Measurements from ENCODE around the gene LARP1.
"Not testable (repeated sequence)": the region's sequence is repeated elsewhere in the genome, so short reads cannot be mapped to it uniquely, and the experiment has no call there.

The LARP1 gene

GRCh38 chr5:154831451-154831850 is 76.3 kb downstream of the LARP1 start:
- DNase-seq = no peak

GRCh38 chr5:154832804-154833203 is 77.6 kb downstream of the LARP1 start:
- not testable (repeated sequence) for DNase-seq

GRCh38 chr5:154834053-154834452 is 78.9 kb downstream of the LARP1 start:
- no peak for DNase-seq

DNA sequence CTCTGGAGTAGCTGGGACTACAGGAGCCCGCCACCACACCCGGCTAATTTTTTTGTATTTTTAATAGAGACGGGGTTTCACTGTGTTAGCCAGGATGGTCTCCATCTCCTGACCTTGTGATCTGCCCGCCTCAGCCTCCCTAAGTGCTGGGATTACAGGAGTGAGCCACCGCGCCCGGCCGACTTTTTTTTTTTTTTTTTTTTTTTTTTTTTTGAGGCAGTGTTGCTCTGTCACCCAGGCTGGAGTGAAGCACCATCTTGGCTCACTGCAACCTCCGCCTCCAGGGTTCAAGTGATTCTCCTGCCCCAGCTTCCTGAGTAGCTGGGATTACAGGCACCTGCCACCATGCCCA is 80.5 kb downstream of the LARP1 start:
- DNase-seq = not testable (repeated sequence)

- no peak for DNase-seq
Observed at GRCh38 chr5:154836225-154836624, 81.0 kb downstream of the LARP1 start.

DNA sequence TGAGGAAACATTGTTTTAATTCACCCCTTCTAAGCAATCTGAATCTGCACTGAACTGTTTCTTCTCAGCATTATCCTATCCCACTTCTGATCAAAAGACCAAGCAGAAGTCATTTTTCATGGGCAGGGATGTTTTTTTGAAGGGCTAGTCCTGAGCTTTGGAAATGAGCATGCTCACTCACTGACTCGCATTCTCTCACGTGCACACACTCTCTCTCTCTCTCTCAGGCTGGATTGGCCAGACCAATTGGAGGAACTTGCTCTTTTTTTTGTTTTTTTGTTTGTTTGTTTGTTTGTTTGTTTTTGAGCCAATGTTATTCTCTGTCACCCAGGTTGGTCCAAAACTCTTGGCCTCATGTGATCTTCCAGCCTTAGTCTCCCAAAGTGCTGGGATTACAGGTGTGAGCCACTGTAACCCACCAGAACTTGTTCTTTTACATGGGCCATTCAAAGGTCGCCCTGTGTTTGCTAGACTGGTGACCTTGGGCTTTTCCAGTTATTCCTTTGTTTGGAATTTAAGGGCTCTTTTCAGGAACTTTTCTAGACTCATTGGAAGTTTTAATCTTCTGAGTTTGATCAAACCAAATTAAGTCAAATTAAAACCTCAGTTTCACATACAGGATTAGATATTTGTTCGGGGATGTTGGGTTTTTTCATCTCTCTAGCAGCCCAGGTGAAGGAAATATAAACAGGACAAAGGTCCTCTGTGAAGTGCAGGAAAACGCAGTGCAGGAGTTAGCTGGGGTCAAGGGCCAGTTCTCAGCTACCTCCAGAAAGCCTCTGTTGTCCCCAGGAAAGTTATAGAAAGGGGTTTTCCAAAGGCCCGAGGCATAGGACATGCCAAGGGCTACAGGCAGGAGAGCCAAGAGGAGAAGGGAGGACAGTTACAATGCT is 82.1 kb downstream of the LARP1 start:
- no peak for DNase-seq

DNA sequence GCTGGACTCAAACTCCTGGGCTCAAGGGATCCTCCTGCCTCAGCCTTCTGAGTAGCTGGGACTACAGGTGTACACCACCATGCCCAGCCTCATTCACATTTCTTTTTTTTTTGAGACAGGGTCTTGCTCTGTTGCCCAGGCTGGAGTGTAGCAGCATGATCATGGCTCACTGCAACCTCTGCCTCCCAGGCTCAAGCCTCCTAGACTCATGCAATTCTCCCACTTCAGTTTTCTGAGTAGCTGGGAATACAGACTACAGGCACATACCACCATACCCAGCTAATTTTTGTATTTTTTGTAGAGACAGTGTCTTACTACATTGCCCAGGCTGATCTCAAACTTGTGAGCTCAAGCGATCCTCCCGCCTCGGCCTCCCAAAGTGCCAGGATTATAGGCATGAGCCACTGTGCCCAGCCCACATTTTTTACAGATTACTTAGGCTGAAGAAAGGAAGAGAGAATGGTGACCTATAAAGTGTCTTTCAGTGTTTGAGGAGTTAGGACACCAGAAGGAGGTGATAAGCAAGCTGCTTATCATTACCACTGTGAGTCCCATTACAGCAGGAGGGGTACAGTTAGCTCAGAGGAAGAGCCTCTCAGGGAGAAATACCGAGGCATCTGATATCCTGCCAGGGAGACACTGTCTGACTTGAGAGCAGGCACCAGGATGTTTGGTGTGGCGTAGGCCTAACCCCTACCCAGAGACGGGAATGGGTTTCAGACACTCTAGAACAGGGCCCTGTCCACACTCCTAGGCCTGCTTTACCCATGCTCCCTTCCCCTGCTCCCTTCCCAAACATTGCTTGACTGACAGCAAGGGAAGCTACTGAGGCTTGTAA is 85.5 kb downstream of the LARP1 start:
- DNase-seq = no peak

- DNase-seq = no peak
Observed at GRCh38 chr5:154841273-154841661, 86.1 kb downstream of the LARP1 start.

DNA sequence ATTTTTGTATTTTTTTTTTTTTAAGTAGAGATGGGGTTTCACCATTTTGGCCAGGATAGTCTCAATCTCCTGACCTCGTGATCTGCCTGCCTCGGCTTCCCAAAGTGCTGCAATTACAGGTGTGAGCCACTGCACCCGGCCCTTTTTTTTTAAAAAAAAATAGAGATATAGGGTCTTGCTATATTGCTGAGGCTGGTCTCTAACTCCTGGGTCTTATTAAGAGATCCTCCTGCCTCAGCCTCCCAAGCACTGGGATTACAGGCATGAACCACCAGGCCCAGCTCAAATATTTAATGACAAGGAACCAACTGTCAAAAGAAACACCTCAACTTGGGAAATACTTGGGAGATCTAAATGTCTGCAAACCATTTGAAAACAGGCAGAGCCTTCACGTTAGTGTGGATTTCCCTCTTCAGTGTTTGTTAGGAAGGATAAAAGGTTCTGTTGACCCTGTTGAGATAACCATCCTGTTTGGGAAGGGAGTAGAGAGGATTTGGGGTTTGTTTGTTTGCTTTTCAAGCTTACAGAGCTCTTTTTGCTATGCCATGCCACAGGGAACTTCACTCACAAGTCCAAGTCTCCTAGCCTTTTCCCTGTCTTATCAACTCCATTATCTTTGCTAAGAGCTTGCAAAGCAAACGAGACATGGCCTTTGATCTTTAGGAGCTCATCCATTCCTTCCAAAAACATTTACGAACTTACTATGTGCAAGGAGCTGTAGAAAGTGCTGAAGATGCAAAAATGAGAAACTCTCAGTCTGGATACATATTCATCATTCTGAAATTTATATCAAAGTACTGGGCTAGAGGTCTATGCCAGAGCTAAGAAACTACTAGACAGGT is 87.7 kb downstream of the LARP1 start:
- DNase-seq = no peak

DNA sequence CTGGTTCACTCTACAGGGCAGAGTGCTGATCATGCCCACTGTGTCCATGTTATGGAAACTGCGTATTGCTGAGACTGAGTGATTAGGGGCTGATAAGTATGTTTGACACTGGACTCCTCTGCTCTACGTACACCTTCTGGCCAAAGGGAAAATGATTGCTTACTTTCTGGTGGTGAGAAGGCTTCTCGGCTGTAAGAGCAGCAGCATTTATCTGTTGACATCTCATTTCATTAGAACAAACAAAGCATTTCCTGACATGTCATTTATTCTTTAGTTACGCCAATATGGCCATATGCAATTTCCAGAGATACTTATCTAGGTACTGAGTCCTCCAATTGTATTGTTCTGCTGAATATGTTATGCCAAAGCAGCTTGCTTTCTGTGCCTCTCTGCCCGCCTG is 89.6 kb downstream of the LARP1 start:
- DNase-seq = no peak

GRCh38 chr5:154849264-154849785 is 94.1 kb downstream of the LARP1 start:
- no peak for DNase-seq

DNA sequence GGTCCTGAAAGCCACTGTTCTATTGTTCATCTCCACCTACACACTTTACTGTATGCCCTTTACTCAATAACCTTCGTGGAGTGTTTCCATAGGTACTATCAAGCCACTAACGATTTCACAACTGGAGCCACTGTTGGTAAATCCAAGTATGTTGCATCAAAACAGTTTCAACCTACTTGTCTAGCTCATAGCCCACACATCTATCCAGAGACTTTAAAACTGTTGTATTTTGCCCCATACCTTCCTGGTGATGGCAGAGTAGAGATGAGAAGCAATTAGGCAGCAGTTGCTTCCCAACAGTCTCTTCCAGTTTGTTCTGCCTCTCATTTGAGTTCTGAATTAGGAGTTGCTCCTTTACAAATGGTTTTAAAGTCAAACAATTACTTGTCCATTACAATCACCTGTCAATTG is 94.6 kb downstream of the LARP1 start:
- DNase-seq = no peak

DNA sequence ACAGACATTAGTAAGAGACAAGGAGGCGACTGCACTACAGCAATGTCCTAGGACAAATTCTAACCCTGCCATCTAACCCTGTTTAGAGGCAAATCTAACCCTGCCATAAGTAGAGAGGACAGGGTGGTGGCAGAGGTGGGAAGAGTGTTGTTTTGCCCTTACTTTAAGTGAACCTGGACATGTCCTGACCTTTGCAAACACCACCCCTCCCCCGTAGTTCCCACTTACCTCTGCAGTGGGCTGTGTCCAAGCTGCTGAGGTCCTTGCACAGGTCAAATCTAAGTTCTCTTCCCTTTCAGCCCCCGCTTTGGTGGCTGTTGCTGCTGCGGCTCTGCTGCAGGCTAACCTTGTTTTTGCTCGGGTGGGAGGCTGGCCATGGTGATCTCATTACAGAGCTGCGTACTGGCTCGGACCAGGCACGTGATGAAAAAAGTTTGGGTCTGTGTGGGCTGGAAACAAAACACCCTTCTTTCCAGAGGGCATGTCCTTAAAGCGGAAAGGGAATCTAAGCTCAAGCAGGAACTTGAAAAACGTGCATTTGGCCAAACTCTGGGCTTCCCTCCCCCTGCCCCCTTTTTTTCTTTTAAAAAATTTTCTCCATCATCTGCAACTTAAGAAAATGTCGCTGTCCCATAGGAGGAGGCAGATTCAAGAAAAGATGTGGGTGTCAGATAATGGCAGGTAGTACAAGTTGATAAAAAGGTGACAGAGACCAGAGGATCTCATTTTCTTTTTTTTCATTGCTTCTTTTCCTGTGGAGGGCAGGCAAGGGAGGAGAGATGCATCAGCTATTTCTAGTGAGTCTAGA is 95.3 kb downstream of the LARP1 start, which contains the start of gene FAXDC2:
Gene FAXDC2, minus strand, starts transcription at position 349 of the 808 bp plus-strand sequence. CDS start 12,425 bp downstream, outside the sequence.
- no peak for DNase-seq

- no peak for DNase-seq
Observed at GRCh38 chr5:154851351-154851750, 96.2 kb downstream of the LARP1 start.

DNA sequence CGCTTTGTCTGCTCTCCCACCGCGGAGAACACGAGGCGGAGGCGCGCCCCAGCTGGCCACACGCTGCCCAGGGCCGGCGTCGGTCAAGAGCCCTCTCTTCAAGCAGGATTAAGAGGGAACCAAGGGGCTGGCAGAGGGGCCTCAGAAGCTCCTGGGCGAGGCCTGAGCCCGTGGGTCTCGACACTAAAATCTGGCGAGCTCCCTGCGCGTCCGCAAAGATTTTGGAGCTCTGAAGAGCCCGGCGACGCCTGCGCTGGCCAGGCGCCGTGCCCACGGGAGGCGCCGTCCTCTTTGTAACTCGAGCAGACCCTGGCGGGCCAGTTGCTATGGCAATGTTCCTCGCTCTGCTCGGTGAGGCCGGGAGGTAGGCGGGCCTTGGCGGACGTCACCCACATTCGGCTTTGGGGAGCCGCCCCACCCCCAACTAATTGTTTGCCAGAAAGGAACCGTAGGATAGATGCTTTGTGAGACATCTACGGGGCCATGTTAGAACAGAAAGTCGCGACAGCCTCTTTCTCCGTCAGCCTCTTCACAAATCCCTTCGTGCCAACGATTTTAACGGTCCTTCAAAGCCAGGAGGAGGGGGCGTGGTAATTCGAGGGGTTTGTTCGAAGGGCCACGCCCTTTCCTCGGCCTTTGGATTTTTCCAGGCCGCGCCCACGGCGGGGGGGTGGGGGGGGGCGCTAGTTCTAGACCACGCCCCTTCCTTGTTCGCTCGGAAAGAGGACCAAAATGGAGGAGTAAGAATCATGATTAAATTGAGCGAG is 102.5 kb downstream of the LARP1 start:
- peak; percentile 83 to 88 for DNase-seq

DNA sequence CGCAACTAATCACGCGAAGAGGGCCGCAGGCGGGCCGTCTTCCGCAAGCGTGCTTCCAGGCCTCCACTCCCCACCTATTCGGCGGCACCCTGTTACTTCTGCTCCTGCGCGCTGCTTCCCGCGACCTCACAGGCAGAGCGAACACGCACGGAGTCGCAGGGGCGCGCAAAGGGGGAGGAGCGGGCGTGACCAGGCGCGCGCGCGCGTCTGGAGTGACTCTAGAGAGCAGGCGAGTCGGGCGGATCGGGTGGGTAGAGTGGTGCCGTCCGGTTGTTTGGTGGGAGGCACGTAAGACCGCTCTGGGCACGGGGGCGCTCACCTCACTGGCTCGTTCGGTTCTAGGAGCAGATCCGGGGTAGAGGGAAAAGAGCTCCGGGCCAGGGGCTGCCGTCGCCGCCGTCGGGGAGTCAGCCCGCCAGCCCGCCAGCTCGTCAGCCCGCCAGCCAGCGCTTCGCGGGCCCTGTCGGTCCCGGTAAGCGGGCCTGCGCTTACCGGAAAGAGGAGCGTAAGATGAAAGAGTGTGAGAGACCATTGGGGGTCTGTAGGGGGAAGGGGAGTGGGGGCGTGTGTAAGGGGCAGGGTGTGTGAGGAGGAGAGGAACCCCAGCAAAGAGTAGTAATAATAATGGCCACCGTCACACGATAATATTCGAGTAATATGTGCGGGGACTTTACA is 103.3 kb downstream of the LARP1 start, which contains the start of gene CNOT8:
Gene CNOT8, plus strand, starts transcription at position 331 of the 675 bp plus-strand sequence. CDS start 4,652 bp downstream, outside the sequence.
- DNase-seq = peak; percentile 98

DNA sequence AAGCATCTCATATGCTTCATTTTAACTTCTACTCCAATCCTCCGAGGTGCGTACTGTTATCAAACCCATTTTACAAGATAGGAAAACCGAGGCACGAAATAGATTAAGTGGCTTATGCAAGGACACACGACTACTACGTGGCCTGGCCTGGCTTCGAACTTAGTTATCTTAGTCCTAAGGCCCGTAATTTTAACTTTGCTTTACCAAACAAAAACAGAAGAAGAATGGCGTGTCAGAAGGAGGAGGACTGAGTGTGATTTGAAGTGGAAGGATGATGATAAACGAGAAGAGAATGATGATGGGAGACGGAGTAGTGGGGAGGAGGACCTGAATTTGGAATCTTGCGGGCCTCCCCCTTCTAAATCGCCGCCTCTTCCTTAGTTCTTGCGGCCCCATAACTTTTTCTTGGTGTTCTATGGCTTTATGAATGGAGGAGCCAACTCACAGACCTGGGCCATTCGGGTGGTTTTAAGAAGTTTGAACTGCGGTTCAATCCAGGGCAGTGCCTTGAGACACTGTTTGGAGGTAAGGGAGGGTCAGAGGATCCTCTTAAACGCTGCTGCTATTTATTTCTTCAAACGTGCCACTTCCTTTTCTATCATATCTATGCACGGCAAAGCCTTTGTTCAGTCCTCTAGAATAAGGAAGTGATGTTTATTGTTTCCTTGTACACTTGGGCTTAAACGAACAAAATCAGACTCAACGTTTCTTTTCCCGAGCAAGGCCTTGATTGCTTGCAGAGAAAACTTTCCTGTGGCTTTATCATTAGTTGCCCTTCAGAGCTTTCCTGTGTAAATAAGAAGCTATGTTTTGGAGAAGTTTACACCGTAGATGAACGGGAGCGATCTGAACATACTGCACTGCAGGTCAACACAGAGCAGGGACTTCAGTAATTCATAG is 104.0 kb downstream of the LARP1 start:
- DNase-seq = peak in 1 of 2 experiments; percentile 15

DNA sequence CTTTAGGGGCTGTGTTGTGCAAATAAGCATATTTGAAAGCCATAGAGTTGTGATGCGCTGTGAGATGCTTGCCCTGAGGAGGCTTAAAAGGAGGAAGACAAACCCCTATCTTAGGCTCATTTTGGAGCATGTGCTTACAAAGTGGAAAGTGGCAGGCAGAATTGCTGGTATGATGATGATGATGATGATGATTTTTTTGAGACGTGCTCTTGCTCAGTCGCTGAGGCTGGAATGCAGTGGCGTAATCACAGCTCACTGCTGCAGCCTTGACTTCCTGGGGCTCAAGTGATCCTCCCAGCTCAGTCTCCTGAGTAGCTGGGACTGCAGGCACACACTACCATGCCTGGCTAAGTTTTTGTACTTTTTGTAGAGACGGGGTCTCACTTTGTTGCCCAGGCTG is 104.9 kb downstream of the LARP1 start:
- DNase-seq = peak; percentile 26 to 39

DNA sequence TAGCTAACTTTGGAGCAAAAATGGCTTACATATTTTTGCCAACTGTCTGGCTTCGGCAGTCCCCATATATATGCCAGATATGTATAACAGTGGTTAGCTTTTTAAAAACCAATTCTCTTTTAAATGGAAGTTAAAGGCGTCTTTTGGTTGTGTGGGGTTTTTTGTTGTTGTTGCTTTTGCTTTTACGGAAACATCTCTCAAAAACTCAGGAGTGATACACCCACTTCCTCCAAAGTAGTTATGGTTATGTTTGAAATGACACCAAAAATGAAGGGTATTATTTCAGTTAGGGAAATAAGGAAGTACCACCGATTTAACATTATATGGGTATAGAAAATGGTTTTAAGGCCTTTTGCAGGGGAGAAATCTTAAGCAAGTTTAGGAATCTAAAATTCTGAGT is 105.6 kb downstream of the LARP1 start:
- no peak for DNase-seq
